ENCODE results near the gene UGT1A6. TPM values are rescaled to one million over a fixed set of nuclear protein-coding genes. Genes with fewer than 3 reads are reported as not detected.
A peak's percentile ranks its signal among the peaks of the same experiment; 100 is the strongest.

Gene UGT1A6
- total RNA-seq, 1 donor from 2014 or later, result not detected

DNA sequence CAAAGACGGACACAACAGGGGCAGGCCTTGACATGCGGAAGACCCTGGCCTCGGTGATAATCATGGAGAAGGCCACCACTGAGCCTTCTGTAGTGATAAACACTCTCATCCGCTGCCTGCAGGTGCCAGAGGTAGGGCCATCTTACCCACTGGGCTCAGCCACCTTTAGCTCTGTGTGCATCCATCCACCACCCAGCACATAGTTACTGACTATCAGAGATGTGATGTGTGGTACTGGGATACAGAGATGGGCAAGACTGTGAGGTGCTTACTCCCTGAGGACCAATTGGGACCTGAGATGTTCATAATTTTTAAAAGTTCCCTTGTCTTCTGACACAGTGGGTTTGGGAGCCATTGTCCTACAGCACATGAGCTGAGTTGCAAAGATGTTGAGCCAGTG is 87.0 kb downstream of the UGT1A6 start:
- H3K9me3 Mint-ChIP-seq, result peaks cover 9% of the 10 kb centered on the region
- H3K36me3 Mint-ChIP-seq (ENCODE audit: low read depth), result no peaks in the 10 kb centered on the region
- H3K4me3 Mint-ChIP-seq, result no peak overlapping the region
- H3K27ac Mint-ChIP-seq (ENCODE audit: unreplicated experiment), result no peak overlapping the region
- no peaks in the 10 kb centered on the region for H3K4me1 Mint-ChIP-seq
- peaks cover 3% of the 10 kb centered on the region for H3K27me3 Mint-ChIP-seq (ENCODE audit: low read depth)
- TF ChIP-seq, protein P1, sequence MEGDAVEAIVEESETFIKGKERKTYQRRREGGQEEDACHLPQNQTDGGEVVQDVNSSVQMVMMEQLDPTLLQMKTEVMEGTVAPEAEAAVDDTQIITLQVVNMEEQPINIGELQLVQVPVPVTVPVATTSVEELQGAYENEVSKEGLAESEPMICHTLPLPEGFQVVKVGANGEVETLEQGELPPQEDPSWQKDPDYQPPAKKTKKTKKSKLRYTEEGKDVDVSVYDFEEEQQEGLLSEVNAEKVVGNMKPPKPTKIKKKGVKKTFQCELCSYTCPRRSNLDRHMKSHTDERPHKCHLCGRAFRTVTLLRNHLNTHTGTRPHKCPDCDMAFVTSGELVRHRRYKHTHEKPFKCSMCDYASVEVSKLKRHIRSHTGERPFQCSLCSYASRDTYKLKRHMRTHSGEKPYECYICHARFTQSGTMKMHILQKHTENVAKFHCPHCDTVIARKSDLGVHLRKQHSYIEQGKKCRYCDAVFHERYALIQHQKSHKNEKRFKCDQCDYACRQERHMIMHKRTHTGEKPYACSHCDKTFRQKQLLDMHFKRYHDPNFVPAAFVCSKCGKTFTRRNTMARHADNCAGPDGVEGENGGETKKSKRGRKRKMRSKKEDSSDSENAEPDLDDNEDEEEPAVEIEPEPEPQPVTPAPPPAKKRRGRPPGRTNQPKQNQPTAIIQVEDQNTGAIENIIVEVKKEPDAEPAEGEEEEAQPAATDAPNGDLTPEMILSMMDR (conservative IDR thresholded peaks at IDR 0.05), result no peak
- DNase-seq (ENCODE audit: low read depth, low spot score), result no peak

DNA sequence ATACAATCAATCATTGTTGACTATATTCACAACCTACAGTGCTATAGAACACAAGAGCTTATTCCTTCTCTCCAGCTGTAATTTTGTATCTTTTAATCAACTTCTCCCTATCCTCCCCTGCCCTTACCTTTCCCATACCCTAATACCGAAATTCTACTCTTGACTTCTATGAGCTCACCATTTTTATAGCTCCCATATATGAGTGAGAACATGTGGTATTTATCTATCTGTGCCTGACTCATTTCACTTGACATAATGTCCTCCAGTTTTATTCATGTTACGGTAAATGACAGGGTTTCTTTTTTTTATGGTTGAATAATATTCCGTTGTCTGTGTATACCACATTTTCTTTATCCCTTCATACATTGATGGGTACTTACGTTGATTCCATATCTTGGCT is 88.1 kb downstream of the UGT1A6 start:
- Mint-ChIP-seq H3K27ac (ENCODE audit: unreplicated experiment) (no peak overlapping the region), H3K36me3 (ENCODE audit: low read depth) (no peaks in the 10 kb centered on the region), H3K4me1 (no peaks in the 10 kb centered on the region), H3K27me3 (ENCODE audit: low read depth) (peaks cover 3% of the 10 kb centered on the region), H3K4me3 (no peak overlapping the region), H3K9me3 (peaks cover 6% of the 10 kb centered on the region)
- TF ChIP-seq, protein P1 (conservative IDR thresholded peaks at IDR 0.05), result no peak
- DNase-seq (ENCODE audit: low read depth, low spot score), result no peak

DNA sequence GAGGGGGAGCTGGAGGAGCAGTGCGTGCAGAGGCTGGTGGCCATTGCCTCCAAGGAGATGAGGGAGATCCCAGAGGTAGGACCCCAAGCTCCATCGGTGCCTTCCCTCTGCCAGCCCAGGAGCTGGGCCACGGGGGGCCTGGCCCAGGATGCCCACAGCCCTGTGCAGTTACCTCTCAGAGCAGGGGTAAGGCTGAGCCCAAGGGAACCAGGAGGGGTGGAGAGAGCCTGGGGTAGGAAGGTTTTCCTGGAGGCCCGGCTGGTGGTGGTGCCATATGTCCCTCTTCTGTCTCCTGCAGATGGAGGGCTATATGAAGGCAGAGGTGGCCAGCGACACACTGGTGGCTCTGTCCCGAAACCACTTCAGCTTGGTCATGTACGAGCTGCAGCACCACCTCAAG is 96.9 kb downstream of the UGT1A6 start:
- no peak for DNase-seq (ENCODE audit: low read depth, low spot score)
- TF ChIP-seq, protein P1 (conservative IDR thresholded peaks at IDR 0.05), result no peak
- H3K4me3 Mint-ChIP-seq, result no peak overlapping the region
- no peaks in the 10 kb centered on the region for H3K4me1 Mint-ChIP-seq
- H3K36me3 Mint-ChIP-seq (ENCODE audit: low read depth), result no peaks in the 10 kb centered on the region
- no peak overlapping the region for H3K27ac Mint-ChIP-seq (ENCODE audit: unreplicated experiment)
- no peaks in the 10 kb centered on the region for H3K9me3 Mint-ChIP-seq
- no peaks in the 10 kb centered on the region for H3K27me3 Mint-ChIP-seq (ENCODE audit: low read depth)

DNA sequence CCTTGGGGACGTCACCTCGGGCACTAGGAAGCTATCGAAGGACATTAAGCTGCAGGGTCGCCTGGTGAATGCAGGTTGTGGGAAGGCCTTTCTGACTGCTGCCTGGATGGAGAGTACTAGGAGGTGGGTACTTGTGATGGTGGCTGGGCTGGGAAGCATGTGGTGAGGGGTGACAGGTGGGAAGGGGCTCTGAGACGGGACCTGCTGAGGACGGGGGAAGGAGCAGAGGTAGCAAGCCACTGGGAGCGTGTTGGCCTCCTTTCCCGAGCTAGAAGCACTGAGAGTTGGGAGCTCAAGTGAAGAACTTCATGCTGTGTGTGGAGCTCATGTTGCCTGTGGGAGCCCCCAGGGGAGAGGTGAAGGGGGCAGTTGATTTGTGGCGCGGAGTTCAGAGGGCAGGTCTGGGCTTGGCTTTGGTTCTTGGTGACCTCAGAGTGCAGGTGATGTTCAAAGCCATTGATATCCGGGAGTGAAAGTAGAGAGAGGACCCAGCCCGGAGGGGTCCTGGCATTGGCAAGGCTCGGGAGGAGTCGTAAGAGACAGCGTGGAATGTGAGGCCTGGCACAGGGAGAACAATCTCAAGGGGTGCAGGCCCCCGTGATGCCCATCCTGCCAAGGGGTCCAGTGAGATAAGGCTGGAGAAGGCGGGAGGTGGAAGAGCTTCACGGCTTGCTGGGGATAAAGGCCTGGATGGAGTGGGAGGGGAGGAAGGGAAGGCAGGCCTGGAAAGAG is 98.6 kb downstream of the UGT1A6 start:
- Mint-ChIP-seq H3K4me1 (no peaks in the 10 kb centered on the region), H3K36me3 (ENCODE audit: low read depth) (no peaks in the 10 kb centered on the region), H3K4me3 (no peak overlapping the region), H3K27me3 (ENCODE audit: low read depth) (no peaks in the 10 kb centered on the region), H3K9me3 (no peaks in the 10 kb centered on the region), H3K27ac (ENCODE audit: unreplicated experiment) (no peak overlapping the region)
- DNase-seq (ENCODE audit: low read depth, low spot score), result no peak
- TF ChIP-seq, protein P1 (conservative IDR thresholded peaks at IDR 0.05), result no peak

DNA sequence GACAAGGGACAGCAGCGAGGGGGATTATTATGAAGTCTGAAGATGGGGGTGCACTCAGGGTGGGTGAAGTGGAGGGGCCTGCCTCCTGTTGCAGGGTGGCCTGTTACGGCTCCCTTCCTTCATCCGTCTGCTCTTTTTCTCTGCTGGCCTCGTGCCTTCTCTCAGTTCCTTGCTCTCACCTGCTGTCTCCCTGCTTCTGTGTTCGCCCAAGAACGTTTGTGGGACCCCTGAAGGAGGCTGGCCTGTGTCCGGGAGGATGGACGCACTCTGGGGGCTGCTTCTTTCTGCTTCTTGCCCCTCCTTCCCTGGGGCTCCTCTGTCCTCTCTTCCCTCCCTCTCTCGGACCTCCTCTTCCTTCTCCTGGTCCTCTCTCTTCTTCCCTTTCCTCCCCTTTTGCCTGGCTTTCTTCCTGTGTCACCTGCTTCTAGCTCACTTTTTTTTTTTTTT is 99.2 kb downstream of the UGT1A6 start:
- DNase-seq (ENCODE audit: low read depth, low spot score), result no peak
- Mint-ChIP-seq H3K27me3 (ENCODE audit: low read depth) (no peaks in the 10 kb centered on the region), H3K4me3 (no peak overlapping the region), H3K9me3 (no peaks in the 10 kb centered on the region), H3K4me1 (no peaks in the 10 kb centered on the region), H3K27ac (ENCODE audit: unreplicated experiment) (peak overlapping the region; percentile 50), H3K36me3 (ENCODE audit: low read depth) (no peaks in the 10 kb centered on the region)
- TF ChIP-seq, protein P1 (conservative IDR thresholded peaks at IDR 0.05), result no peak

All from neural crest cell (in vitro differentiated cells).